Measurements from ENCODE around the gene AKAIN1.

AKAIN1 gene

GRCh38 chr18:5144629-5145028 lies 52.4 kb downstream of the AKAIN1 start:
- in situ Hi-C loops (cut with MboI; ENCODE audit: low pct_unique_long_range_greater_than_20kb, low sequenced_read_pairs, unreplicated experiment) = no loop called here
- DNase-seq (ENCODE audit: low spot score) = no peak
- TF ChIP-seq CTCF (IDR thresholded peaks at IDR 0.05; ENCODE audit: extremely low read depth, insufficient read depth, missing control alignments) = no peak

GRCh38 chr18:5142859-5143258 lies 54.2 kb downstream of the AKAIN1 start:
- no peak for DNase-seq (ENCODE audit: low spot score)
- in situ Hi-C loops (cut with MboI; ENCODE audit: low pct_unique_long_range_greater_than_20kb, low sequenced_read_pairs, unreplicated experiment) = no loop called here
- TF ChIP-seq CTCF (IDR thresholded peaks at IDR 0.05; ENCODE audit: extremely low read depth, insufficient read depth, missing control alignments) = no peak

- in situ Hi-C loops (cut with MboI; ENCODE audit: low pct_unique_long_range_greater_than_20kb, low sequenced_read_pairs, unreplicated experiment) = no loop called here
- no peak for DNase-seq (ENCODE audit: low spot score)
- TF ChIP-seq CTCF (IDR thresholded peaks at IDR 0.05; ENCODE audit: extremely low read depth, insufficient read depth, missing control alignments) = no peak
Observed at GRCh38 chr18:5142131-5142530, 54.9 kb downstream of the AKAIN1 start.

GRCh38 chr18:5137261-5137660 lies 59.8 kb downstream of the AKAIN1 start:
- in situ Hi-C loops (cut with MboI; ENCODE audit: low pct_unique_long_range_greater_than_20kb, low sequenced_read_pairs, unreplicated experiment) = no loop called here
- no peak for DNase-seq (ENCODE audit: low spot score)
- TF ChIP-seq CTCF (IDR thresholded peaks at IDR 0.05; ENCODE audit: extremely low read depth, insufficient read depth, missing control alignments) = no peak

- no peak for TF ChIP-seq CTCF (IDR thresholded peaks at IDR 0.05; ENCODE audit: extremely low read depth, insufficient read depth, missing control alignments)
- no peak for DNase-seq (ENCODE audit: low spot score)
- in situ Hi-C loops (cut with MboI; ENCODE audit: low pct_unique_long_range_greater_than_20kb, low sequenced_read_pairs, unreplicated experiment) = no loop called here
Observed at GRCh38 chr18:5132987-5133386, 64.1 kb downstream of the AKAIN1 start.

- DNase-seq (ENCODE audit: low spot score) = no peak
- in situ Hi-C loops (cut with MboI; ENCODE audit: low pct_unique_long_range_greater_than_20kb, low sequenced_read_pairs, unreplicated experiment) = no loop called here
- TF ChIP-seq CTCF (IDR thresholded peaks at IDR 0.05; ENCODE audit: extremely low read depth, insufficient read depth, missing control alignments) = no peak
Observed at GRCh38 chr18:5122272-5122671, 74.8 kb downstream of the AKAIN1 start.

- no peak for TF ChIP-seq CTCF (IDR thresholded peaks at IDR 0.05; ENCODE audit: extremely low read depth, insufficient read depth, missing control alignments)
- in situ Hi-C loops (cut with MboI; ENCODE audit: low pct_unique_long_range_greater_than_20kb, low sequenced_read_pairs, unreplicated experiment) = no loop called here
- DNase-seq (ENCODE audit: low spot score) = no peak
Observed at GRCh38 chr18:5110266-5110665, 86.8 kb downstream of the AKAIN1 start.
